IMR-90 (cell line): Measurements from ENCODE around the gene ERBB4. TPM values are rescaled to one million over a fixed set of nuclear protein-coding genes. Genes with fewer than 3 reads are reported as not detected.

Experiments
- ATAC-seq: fragments of 200-7000 bp; cut with Tn5 transposase; 2 replicates; pipeline ENCODE4 v1.9.1; 2020; ENCODE audit warnings: low read depth, mild to moderate bottlenecking, moderate library complexity
- BruUV-seq: library from RNA; stranded (reverse); fragments of 400-500 nt; replicated peaks from 2 replicates; lab custom pipeline; 2021; lab: Mats Ljungman, UMichigan
- CTCF ChIA-PET: fragments of 300-600 bp; formaldehyde crosslinking; extraction: SDS; loops from one replicate; lab custom pipeline; 2021; ENCODE audit warnings: antibody characterized with exemption; lab: Yijun Ruan, JAX
- POLR2A ChIA-PET: fragments of 300-600 bp; sonication (Branson Sonifier 250); formaldehyde crosslinking; loops from one replicate; lab custom pipeline; 2022; ENCODE audit warnings: antibody characterized with exemption; ENCODE audit not compliant: unreplicated experiment; lab: Charles Lee
- DNase-seq: peaks from one replicate; pipeline ENCODE4 v3.0.0; 2013
- H2AFZ ChIP-seq: replicated peaks from 2 replicates; pipeline ENCODE3; 2013; ENCODE audit warnings: low read length, mild to moderate bottlenecking; ENCODE audit not compliant: poor library complexity
- H2AK5ac ChIP-seq: 2 replicates; pipeline ENCODE4 v1.6.1; 2013; ENCODE audit warnings: low read depth, low read length, inconsistent platforms
- H2AK9ac ChIP-seq: replicated peaks from 2 replicates; pipeline ENCODE3; 2013; ENCODE audit warnings: mild to moderate bottlenecking, low read depth, low read length, moderate library complexity; ENCODE audit not compliant: poor library complexity
- H2BK120ac ChIP-seq: 2 replicates; pipeline ENCODE4 v1.6.1; 2013; ENCODE audit warnings: low read depth, low read length, inconsistent platforms
- H2BK15ac ChIP-seq: 3 replicates; pipeline ENCODE4 v1.6.1; 2013; ENCODE audit warnings: low read depth, low read length, inconsistent platforms
- H2BK20ac ChIP-seq: 2 replicates; pipeline ENCODE4 v1.6.1; 2013; ENCODE audit warnings: low read depth, mild to moderate bottlenecking, inconsistent platforms, low read length, moderate library complexity
- H2BK5ac ChIP-seq: 2 replicates; pipeline ENCODE4 v1.6.1; 2013; ENCODE audit warnings: mild to moderate bottlenecking, low read depth, low read length, inconsistent platforms; ENCODE audit not compliant: poor library complexity, severe bottlenecking
- H3K14ac ChIP-seq: replicated peaks from 2 replicates; pipeline ENCODE4 v1.6.1; 2013; ENCODE audit warnings: low read depth, low read length, inconsistent platforms
- H3K18ac ChIP-seq: 2 replicates; pipeline ENCODE4 v1.6.1; 2013; ENCODE audit warnings: low read depth, low read length, control low read depth
- H3K23ac ChIP-seq: 2 replicates; pipeline ENCODE4 v1.6.1; 2013; ENCODE audit warnings: low read depth, low read length, inconsistent platforms
- H3K27ac ChIP-seq: 2 replicates; pipeline ENCODE4 v1.5.1; 2013; ENCODE audit warnings: mild to moderate bottlenecking, control low read depth, low read length; ENCODE audit not compliant: insufficient read depth
- H3K27me3 ChIP-seq: 2 replicates; pipeline ENCODE4 v1.6.1; 2013; ENCODE audit warnings: low read length; ENCODE audit not compliant: control insufficient read depth, insufficient read depth
- H3K36me3 ChIP-seq: 2 replicates; pipeline ENCODE4 v1.6.1; 2013; ENCODE audit warnings: low read length, mixed read lengths; ENCODE audit not compliant: control insufficient read depth, insufficient read depth
- H3K4ac ChIP-seq: 2 replicates; pipeline ENCODE4 v1.6.1; 2013; ENCODE audit warnings: low read depth, low read length, inconsistent platforms
- H3K4me1 ChIP-seq: 2 replicates; pipeline ENCODE4 v1.6.1; 2013; ENCODE audit warnings: low read length, mixed read lengths; ENCODE audit not compliant: control insufficient read depth, insufficient read depth
- H3K4me2 ChIP-seq: 2 replicates; pipeline ENCODE4 v1.6.1; 2013; ENCODE audit warnings: low read depth, mild to moderate bottlenecking, control low read depth, low read length, moderate library complexity
- H3K4me3 ChIP-seq: 2 replicates; pipeline ENCODE4 v1.5.1; 2013; ENCODE audit warnings: low read depth, mild to moderate bottlenecking, control low read depth, low read length, moderate library complexity; ENCODE audit not compliant: insufficient read depth
- H3K56ac ChIP-seq: 2 replicates; pipeline ENCODE4 v1.6.1; 2013; ENCODE audit warnings: low read length, inconsistent platforms; ENCODE audit not compliant: insufficient read depth; ENCODE audit errors: extremely low read depth
- H3K79me1 ChIP-seq, 2 experiments: 2 replicates each; pipeline ENCODE4 v1.6.1; 2013; ENCODE audit warnings: low read length in 2 of 2, inconsistent platforms in 1 of 2, low read depth in 1 of 2
- H3K9ac ChIP-seq: 2 replicates; pipeline ENCODE4 v1.6.1; 2013; ENCODE audit warnings: low read depth, low read length, control low read depth
- H3K9me1 ChIP-seq: 2 replicates; pipeline ENCODE4 v1.6.1; 2013; ENCODE audit warnings: low read length, inconsistent platforms; ENCODE audit not compliant: insufficient read depth
- H3K9me3 ChIP-seq: 2 replicates; pipeline ENCODE4 v1.6.1; 2013; ENCODE audit warnings: low read length; ENCODE audit not compliant: control insufficient read depth, insufficient read depth
- H4K20me1 ChIP-seq: 2 replicates; pipeline ENCODE4 v1.6.1; 2013; ENCODE audit warnings: low read length, inconsistent platforms; ENCODE audit not compliant: insufficient read depth
- H4K5ac ChIP-seq: 2 replicates; pipeline ENCODE4 v1.6.1; 2013; ENCODE audit warnings: mild to moderate bottlenecking, low read depth, low read length, control low read depth
- H4K8ac ChIP-seq, 2 experiments: 2 replicates each; pipeline ENCODE4 v1.6.1; 2013; ENCODE audit warnings: low read depth in 2 of 2, low read length in 2 of 2, control low read depth in 1 of 2, inconsistent platforms in 1 of 2
- H4K91ac ChIP-seq: 2 replicates; pipeline ENCODE4 v1.6.1; 2013; ENCODE audit warnings: low read depth, low read length, inconsistent platforms; ENCODE audit not compliant: insufficient read depth
- CHD1 ChIP-seq: IDR thresholded peaks from 2 replicates; pipeline ENCODE4 v1.6.1; 2012; ENCODE audit warnings: low read depth, low read length, improper control_type of control experiment
- CTCF ChIP-seq: conservative IDR thresholded peaks from 2 replicates; pipeline ENCODE4 v1.5.1; 2012; ENCODE audit warnings: mild to moderate bottlenecking, low read depth, low read length, improper control_type of control experiment
- MAFK ChIP-seq: IDR thresholded peaks from 2 replicates; pipeline ENCODE4 v1.6.1; 2012; ENCODE audit warnings: low read depth, low read length, improper control_type of control experiment
- MXI1 ChIP-seq: IDR thresholded peaks from 2 replicates; pipeline ENCODE4 v1.6.1; 2012; ENCODE audit warnings: low read depth, mild to moderate bottlenecking, low read length, moderate library complexity, borderline replicate concordance
- NFE2L2 ChIP-seq: fragments of 150-350 bp; IDR thresholded peaks from 2 replicates; pipeline ENCODE4 v1.6.1; 2016; ENCODE audit warnings: low read depth, mild to moderate bottlenecking, low read length
- POLR2A ChIP-seq: IDR thresholded peaks from 2 replicates; pipeline ENCODE4 v1.6.1; 2012; ENCODE audit warnings: mild to moderate bottlenecking, low read depth, low read length
- RCOR1 ChIP-seq: IDR thresholded peaks from 2 replicates; pipeline ENCODE4 v1.6.1; 2012; ENCODE audit warnings: mild to moderate bottlenecking, low read length, improper control_type of control experiment; ENCODE audit not compliant: insufficient replicate concordance
- RFX5 ChIP-seq: IDR thresholded peaks from 2 replicates; pipeline ENCODE4 v1.8.0; 2012; ENCODE audit warnings: low read depth, mild to moderate bottlenecking, low read length, moderate library complexity
- SMC3 ChIP-seq: fragments of 150-350 bp; IDR thresholded peaks from 2 replicates; pipeline ENCODE4 v1.6.1; 2016; ENCODE audit warnings: low read depth, mild to moderate bottlenecking, antibody characterized with exemption, low read length, moderate library complexity
- WGBS, 2 experiments: methylation state at CpG; one replicate each; pipeline versions ENCODE4 v1.1.5 to v1.1.7; 2013; ENCODE audit warnings: missing lambda C conversion rate in 2 of 2; ENCODE audit not compliant: insufficient read length in 1 of 2; ENCODE audit errors: extremely low coverage in 2 of 2; 5-methylcytosine and 5-hydroxymethylcytosine counted together
- dilution Hi-C: fragments of 300-500 bp; cut with HindIII; formaldehyde crosslinking; loops from one replicate; pipeline ENCODE4 v1.14.3; 2018; ENCODE audit warnings: low sequenced_read_pairs; ENCODE audit not compliant: unreplicated experiment
- in situ Hi-C: fragments of 300-500 bp; cut with MboI; formaldehyde crosslinking; loops from 3 replicates; pipeline ENCODE4 v1.14.3; 2019; ENCODE audit warnings: low sequenced_read_pairs, inconsistent platforms, mixed read lengths
- intact Hi-C: fragments of 100-400 bp; cut with micrococcal nuclease; formaldehyde crosslinking; loops from 2 replicates; pipeline ENCODE4 v1.10.0; 2022
- polyA plus RNA-seq, 3 experiments: library from polyadenylated mRNA; depleted of rRNA; stranded (reverse); fragments of >200 nt; gene quantifications; 2 replicates each; pipeline ENCODE4 v1.2.3, GENCODE V29; 2012; ENCODE audit warnings: low replicate concordance in 1 of 3
- total RNA-seq: library from RNA; depleted of rRNA; stranded (reverse); fragments of >200 nt; gene quantifications from 2 replicates; pipeline ENCODE4 v1.2.3, GENCODE V29; 2012

The ERBB4 gene
- total and polyA plus RNA-seq, 2 of the 4 experiments (the other 2 are of a cell fraction), result not detected

DNA sequence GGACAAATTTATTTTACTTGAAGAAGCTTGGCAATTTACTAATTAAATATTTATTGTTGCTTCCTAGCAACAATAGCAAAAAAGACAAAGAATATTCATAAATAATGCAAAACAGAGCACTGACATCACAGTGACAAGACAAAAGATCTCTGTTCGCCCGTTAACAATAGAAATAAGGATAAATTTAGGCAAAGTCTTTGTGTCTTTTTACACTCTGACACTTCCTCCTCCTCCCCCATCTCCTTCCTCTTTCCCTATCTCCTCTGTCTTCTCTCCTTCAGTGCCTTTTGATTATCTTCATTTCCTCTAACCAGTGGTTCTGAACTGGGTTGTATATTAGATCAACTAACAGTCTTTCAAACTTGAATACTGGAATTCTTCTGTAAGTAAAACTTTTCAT, 808.4 kb downstream of the ERBB4 start:
- Histone ChIP-seq H4K91ac (no peak overlapping the region), H3K14ac (no peak overlapping the region), H3K4me1 (no peaks in the 10 kb centered on the region), H3K9ac (no peak overlapping the region), H3K9me3 (no peaks in the 10 kb centered on the region), H2BK20ac (no peak overlapping the region), H3K79me1 (no peaks in the 10 kb centered on the region), H3K4ac (no peak overlapping the region), H3K4me2 (no peak overlapping the region), H3K4me3 (no peak overlapping the region), H2AK5ac (no peak overlapping the region), H4K5ac (no peak overlapping the region), H3K18ac (no peak overlapping the region), H2BK5ac (no peak overlapping the region), H2BK15ac (no peak overlapping the region), H3K27me3 (no peaks in the 10 kb centered on the region), H3K23ac (no peak overlapping the region), H2BK120ac (no peak overlapping the region), H3K27ac (no peak overlapping the region), H3K56ac (no peak overlapping the region), H3K9me1 (no peaks in the 10 kb centered on the region), H4K20me1 (no peaks in the 10 kb centered on the region), H2AFZ (no peak overlapping the region), H3K36me3 (no peaks in the 10 kb centered on the region), H2AK9ac (no peak overlapping the region), H4K8ac (no peak overlapping the region)
- no peak for TF ChIP-seq POLR2A
- no peak for TF ChIP-seq NFE2L2
- no peak for TF ChIP-seq RCOR1
- TF ChIP-seq CTCF, result no peak
- TF ChIP-seq MAFK, result no peak
- no peak for TF ChIP-seq SMC3
- no peak for TF ChIP-seq RFX5
- no peak for TF ChIP-seq MXI1
- TF ChIP-seq CHD1, result no peak
- CTCF ChIA-PET, result interaction anchor here (1.1 kb wide), 1 partner anchor 15 kb away, joined by 3 read pairs; no protein-coding TSS in a partner anchor
- in situ Hi-C loops, result no loop called here
- ATAC-seq (no peak), DNase-seq (no peak)
- WGBS, 2 experiments, result no CpG with 5 or more reads among the region's 2 CpGs
- intact Hi-C loops, result no loop called here
- dilution Hi-C loops, result no loop called here
- POLR2A ChIA-PET, result no interaction called here
- no TSS peak for BruUV-seq
